BE2C (cell line): ENCODE results near the gene OCA2.

Source experiments
- DNase-seq: peaks from one replicate; pipeline ENCODE4 v3.0.0-alpha.2; 2020
- H3K27me3 ChIP-seq: fragments of 250-450 bp; sonication (Bioruptor Pico); 2 replicates; pipeline ENCODE4 v1.5.1; 2020; ENCODE audit warnings: mild to moderate bottlenecking
- H3K36me3 ChIP-seq: fragments of 250-450 bp; sonication (Bioruptor Pico); 2 replicates; pipeline ENCODE4 v1.5.1; 2020; ENCODE audit warnings: mild to moderate bottlenecking
- H3K4me1 ChIP-seq: fragments of 250-450 bp; sonication (Bioruptor Pico); 2 replicates; pipeline ENCODE4 v1.5.1; 2020
- H3K4me3 ChIP-seq: 2 replicates; pipeline ENCODE4 v1.5.1; 2011; ENCODE audit warnings: low read depth, low read length
- H3K9me3 ChIP-seq: fragments of 250-450 bp; sonication (Bioruptor Pico); 2 replicates; pipeline ENCODE4 v1.5.1; 2020
- TF ChIP-seq, protein P1 (sequence below): IDR thresholded peaks from 2 replicates; pipeline ENCODE4 v1.5.1; 2012; ENCODE audit warnings: mild to moderate bottlenecking, low read depth, low read length

The OCA2 gene

DNA sequence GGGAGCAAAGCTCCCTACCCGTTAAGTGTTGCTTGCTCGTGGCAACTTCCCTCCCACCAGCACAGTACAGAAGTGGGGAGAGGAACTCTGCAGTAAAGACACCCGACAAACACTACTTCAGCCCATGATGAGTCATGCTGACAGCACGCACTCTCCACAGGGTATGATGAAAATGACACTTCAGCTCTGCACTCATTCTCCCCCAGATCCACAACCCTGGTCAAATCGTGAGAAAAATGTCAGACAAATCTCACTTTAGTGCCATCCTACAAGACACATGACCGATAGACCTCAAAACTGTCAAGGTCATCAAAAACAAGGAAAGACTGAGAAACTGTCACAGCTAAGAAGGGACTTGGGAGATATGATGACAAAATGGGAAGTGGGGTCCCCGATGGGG is 278.9 kb downstream of the OCA2 start:
- Histone ChIP-seq H3K27me3 (peaks cover 2% of the 10 kb centered on the region; the same call in 1 of the 2 replicates), H3K4me1 (no peaks in the 10 kb centered on the region), H3K4me3 (no peak overlapping the region), H3K36me3 (no peaks in the 10 kb centered on the region), H3K9me3 (no peaks in the 10 kb centered on the region)
- TF ChIP-seq, protein P1, sequence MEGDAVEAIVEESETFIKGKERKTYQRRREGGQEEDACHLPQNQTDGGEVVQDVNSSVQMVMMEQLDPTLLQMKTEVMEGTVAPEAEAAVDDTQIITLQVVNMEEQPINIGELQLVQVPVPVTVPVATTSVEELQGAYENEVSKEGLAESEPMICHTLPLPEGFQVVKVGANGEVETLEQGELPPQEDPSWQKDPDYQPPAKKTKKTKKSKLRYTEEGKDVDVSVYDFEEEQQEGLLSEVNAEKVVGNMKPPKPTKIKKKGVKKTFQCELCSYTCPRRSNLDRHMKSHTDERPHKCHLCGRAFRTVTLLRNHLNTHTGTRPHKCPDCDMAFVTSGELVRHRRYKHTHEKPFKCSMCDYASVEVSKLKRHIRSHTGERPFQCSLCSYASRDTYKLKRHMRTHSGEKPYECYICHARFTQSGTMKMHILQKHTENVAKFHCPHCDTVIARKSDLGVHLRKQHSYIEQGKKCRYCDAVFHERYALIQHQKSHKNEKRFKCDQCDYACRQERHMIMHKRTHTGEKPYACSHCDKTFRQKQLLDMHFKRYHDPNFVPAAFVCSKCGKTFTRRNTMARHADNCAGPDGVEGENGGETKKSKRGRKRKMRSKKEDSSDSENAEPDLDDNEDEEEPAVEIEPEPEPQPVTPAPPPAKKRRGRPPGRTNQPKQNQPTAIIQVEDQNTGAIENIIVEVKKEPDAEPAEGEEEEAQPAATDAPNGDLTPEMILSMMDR = no peak
- DNase-seq = no peak

DNA sequence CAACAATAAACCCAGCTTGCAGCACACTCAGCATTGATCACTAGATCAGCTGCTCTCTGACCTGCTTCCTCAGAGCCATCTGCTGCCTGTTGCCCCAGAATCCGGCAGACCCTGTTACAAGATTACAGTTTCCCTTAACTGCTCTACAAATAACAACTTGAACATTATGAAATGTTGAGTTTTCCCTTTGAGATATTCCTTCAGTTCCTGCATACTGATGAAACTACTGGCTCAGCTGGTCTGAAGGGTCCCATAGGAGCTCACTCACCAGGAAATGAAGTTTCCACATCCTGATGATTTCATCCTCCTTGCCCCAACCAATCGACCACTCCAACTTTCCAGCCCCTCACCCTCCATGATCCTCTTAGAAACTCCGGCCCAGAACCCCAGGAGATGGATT is 281.9 kb downstream of the OCA2 start:
- Histone ChIP-seq H3K27me3 (no peaks in the 10 kb centered on the region; the same call in 1 of the 2 replicates), H3K36me3 (no peaks in the 10 kb centered on the region), H3K4me1 (no peaks in the 10 kb centered on the region), H3K4me3 (no peak overlapping the region), H3K9me3 (no peaks in the 10 kb centered on the region)
- no peak for DNase-seq
- TF ChIP-seq, protein P1 = no peak

GRCh38 chr15:27816790-27817189 is 282.3 kb downstream of the OCA2 start:
- no peaks in the 10 kb centered on the region for H3K36me3 ChIP-seq
- no peak overlapping the region for H3K4me3 ChIP-seq
- no peaks in the 10 kb centered on the region for H3K4me1 ChIP-seq
- no peaks in the 10 kb centered on the region; the same call in 1 of the 2 replicates for H3K27me3 ChIP-seq
- TF ChIP-seq, protein P1 = no peak
- DNase-seq = no peak
- H3K9me3 ChIP-seq = no peaks in the 10 kb centered on the region

DNA sequence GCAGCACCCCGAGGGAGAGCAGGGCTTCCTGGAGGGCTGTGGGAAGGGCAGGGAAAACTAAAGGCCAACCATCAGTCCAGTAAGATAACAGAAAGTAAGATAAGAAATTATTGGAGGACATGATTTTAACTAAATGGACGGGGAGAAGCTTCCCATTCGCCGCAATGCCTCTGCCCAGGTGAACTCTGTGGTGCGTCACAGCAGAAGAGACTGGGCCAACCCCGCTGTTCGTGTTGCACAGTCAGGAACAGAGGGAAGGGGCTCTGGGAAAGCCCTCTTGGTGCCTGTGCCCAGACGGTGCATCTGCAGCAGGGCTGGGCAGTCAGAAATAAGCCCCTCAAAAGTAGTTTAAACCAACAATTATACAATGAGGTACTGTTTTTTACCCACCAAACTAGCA is 284.1 kb downstream of the OCA2 start:
- no peaks in the 10 kb centered on the region for H3K36me3 ChIP-seq
- TF ChIP-seq, protein P1 = no peak
- H3K4me1 ChIP-seq = no peaks in the 10 kb centered on the region
- no peaks in the 10 kb centered on the region; the same call in 1 of the 2 replicates for H3K27me3 ChIP-seq
- no peak for DNase-seq
- H3K9me3 ChIP-seq = no peaks in the 10 kb centered on the region
- H3K4me3 ChIP-seq = no peak overlapping the region

GRCh38 chr15:27813139-27813538 is 286.0 kb downstream of the OCA2 start:
- TF ChIP-seq, protein P1 = no peak
- Histone ChIP-seq H3K27me3 (no peaks in the 10 kb centered on the region), H3K9me3 (no peaks in the 10 kb centered on the region), H3K4me3 (no peak overlapping the region), H3K4me1 (no peaks in the 10 kb centered on the region), H3K36me3 (no peaks in the 10 kb centered on the region)
- no peak for DNase-seq

DNA sequence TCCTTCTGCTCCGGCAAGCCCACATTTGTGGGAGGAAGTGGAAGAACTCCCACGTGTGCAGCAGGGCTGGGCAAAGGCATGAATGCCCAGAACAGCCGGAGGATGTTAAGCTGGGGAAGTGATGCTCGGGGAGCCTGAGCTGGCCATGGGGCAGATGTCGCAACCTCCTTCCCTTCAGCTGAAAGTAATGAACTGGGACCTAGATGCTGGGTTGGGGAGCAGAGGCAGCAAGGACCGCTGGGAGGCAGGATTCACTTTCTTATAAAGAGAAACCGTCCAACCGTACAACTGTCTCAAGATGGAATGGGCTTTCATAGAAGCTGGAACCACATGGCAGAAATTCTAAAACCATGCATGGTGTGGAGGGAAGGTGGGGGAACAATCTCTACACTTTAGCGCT is 290.9 kb downstream of the OCA2 start:
- Histone ChIP-seq H3K36me3 (no peaks in the 10 kb centered on the region), H3K4me3 (no peak overlapping the region), H3K4me1 (no peaks in the 10 kb centered on the region), H3K27me3 (no peaks in the 10 kb centered on the region), H3K9me3 (peaks cover 5% of the 10 kb centered on the region; the same call in 1 of the 2 replicates)
- no peak for DNase-seq
- TF ChIP-seq, protein P1 = no peak
